Gastrocnemius medialis (tissue), 4 donors: Measurements from ENCODE around the gene SVOP. TPM values are rescaled to one million over a fixed set of nuclear protein-coding genes. Genes with fewer than 3 reads are reported as not detected.
A peak's percentile ranks its signal among the peaks of the same experiment; 100 is the strongest.

ENCODE experiments used
- ATAC-seq, 2 donors: fragments of 150-250 bp; one replicate each; pipeline ENCODE4 v1.9.1; 2016
- DNase-seq, 2 donors: peaks; one replicate each; pipeline ENCODE4 v3.0.0-alpha.2; 2019
- H3K27ac ChIP-seq, 4 donors: fragments of 200-600 bp; sonication (generic); 1 replicate in 1 of 4; 2 replicates in 3 of 4; pipeline ENCODE4 v1.5.1; 2016 to 2018; ENCODE audit warnings: mild to moderate bottlenecking in 2 of 4, moderate library complexity in 1 of 4
- H3K27me3 ChIP-seq, 3 donors: fragments of 200-600 bp; sonication (generic) in 2 of 3; 1 replicate in 1 of 3; 2 replicates in 2 of 3; pipeline versions ENCODE4 v1.5.1 to v1.6.0; 2016 to 2019; ENCODE audit warnings: mild to moderate bottlenecking in 1 of 3, moderate library complexity in 1 of 3
- H3K36me3 ChIP-seq, 2 donors: fragments of 200-600 bp; sonication (generic) in 1 of 2; one replicate each; pipeline ENCODE4 v1.5.1; 2017 to 2018
- H3K4me1 ChIP-seq, 2 donors: fragments of 200-600 bp; sonication (generic) in 1 of 2; one replicate each; pipeline ENCODE4 v1.5.1; 2016 to 2017; ENCODE audit warnings: mild to moderate bottlenecking in 2 of 2
- H3K4me3 ChIP-seq, 4 donors: fragments of 200-600 bp; sonication (generic) in 3 of 4; 1 replicate in 1 of 4; 2 replicates in 3 of 4; pipeline ENCODE4 v1.5.1; 2016 to 2019; ENCODE audit warnings: mild to moderate bottlenecking in 2 of 4
- H3K9me3 ChIP-seq, 3 donors: fragments of 200-600 bp; sonication (generic) in 2 of 3; 1 replicate in 1 of 3; 2 replicates in 2 of 3; pipeline ENCODE4 v1.5.1; 2016 to 2019
- CTCF ChIP-seq, 5 experiments: fragments of 450-650 bp in 3 of 5; fragments of 200-600 bp in 2 of 5; sonication (generic) in 2 of 5; IDR thresholded peaks in 4 of 5; conservative IDR thresholded peaks in 1 of 5; 1 replicate in 4 of 5; 2 replicates in 1 of 5; pipeline ENCODE4 v1.5.1; 2016 to 2019; ENCODE audit warnings: antibody characterized with exemption in 5 of 5, mild to moderate bottlenecking in 3 of 5, moderate library complexity in 3 of 5
- POLR2A ChIP-seq, 2 donors: fragments of 450-650 bp; IDR thresholded peaks; one replicate each; pipeline ENCODE4 v1.6.1; 2017; ENCODE audit warnings: antibody characterized with exemption in 2 of 2, mild to moderate bottlenecking in 2 of 2, moderate library complexity in 2 of 2
- in situ Hi-C, 4 donors: fragments of 200-750 bp; cut with MboI; loops; one replicate each; pipeline versions ENCODE4 v1.15.0 to v1.8.0; 2017; ENCODE audit warnings: low sequenced_read_pairs in 4 of 4
- intact Hi-C: fragments of 100-400 bp; cut with DNase I; formaldehyde crosslinking; loops from one replicate; pipeline ENCODE4 v1.15.1; 2023; ENCODE audit warnings: low total_unique reads
- total RNA-seq, 4 donors: library from RNA; depleted of rRNA; stranded (reverse); fragments of >200 nt; gene quantifications; one replicate each; pipeline versions ENCODE4 v1.1.0 to v1.2.3, GENCODE V29; 2016

The SVOP gene
- total RNA-seq, 4 donors from 2014 or later: 0.03 TPM; not detected in 3

DNA sequence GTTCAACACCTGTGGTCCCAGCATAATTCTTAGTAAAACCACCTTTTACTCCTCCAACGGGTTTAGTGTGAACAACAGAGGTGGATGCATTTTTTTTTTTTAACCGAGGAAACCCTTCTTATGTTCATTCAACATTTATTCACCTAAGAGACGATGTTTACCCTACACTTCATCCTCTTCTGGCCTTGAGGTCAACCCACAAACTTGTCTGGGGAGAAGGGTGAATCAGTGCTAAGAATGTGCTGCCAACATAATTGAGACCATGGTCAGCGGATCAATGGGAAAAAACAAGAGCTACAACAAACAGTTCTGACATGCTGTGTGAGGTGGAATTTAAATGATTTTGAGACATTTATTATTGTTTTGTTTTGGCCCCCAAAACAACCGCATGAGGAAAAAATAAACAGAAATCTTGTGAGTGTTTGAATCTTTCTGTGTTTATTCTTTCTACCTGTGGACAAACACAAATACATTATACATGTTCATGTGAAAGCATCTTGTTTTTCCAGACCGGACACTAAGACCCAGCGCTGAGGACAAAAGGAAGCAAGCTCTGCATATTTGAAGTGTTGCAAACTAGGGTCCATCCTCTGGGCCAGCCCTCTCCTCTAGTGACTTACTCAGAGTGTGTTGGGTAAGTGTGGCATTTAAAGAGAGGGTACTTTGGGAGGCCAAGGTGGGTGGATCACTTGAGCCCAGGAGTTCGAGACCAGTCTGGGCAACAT is 26.4 kb upstream of the SVOP start:
- intact Hi-C loops: no loop called here
- Histone ChIP-seq H3K4me1 (peaks cover 0 to 5% of the 10 kb centered on the region in 2 donors), H3K27ac (no peak overlapping the region), H3K27me3 (no peaks in the 10 kb centered on the region), H3K36me3 (no peaks in the 10 kb centered on the region), H3K9me3 (no peaks in the 10 kb centered on the region), H3K4me3 (no peak overlapping the region)
- no peak for DNase-seq
- ATAC-seq: no peak
- in situ Hi-C loops: no loop called here
- no peak for TF ChIP-seq CTCF (IDR thresholded peaks at IDR 0.05 in 4 of 5, conservative IDR thresholded peaks at IDR 0.05 in 1 of 5)
- no peak for TF ChIP-seq POLR2A (IDR thresholded peaks at IDR 0.05)

- DNase-seq: no peak
- in situ Hi-C loops (no loop called here), intact Hi-C loops (no loop called here)
- Histone ChIP-seq H3K27ac (no peak overlapping the region), H3K36me3 (no peaks in the 10 kb centered on the region), H3K9me3 (no peaks in the 10 kb centered on the region), H3K4me1 (no peaks in the 10 kb centered on the region), H3K27me3 (no peaks in the 10 kb centered on the region), H3K4me3 (no peak overlapping the region)
- no peak for ATAC-seq
- TF ChIP-seq POLR2A (IDR thresholded peaks at IDR 0.05) (no peak), CTCF (IDR thresholded peaks at IDR 0.05 in 4 of 5, conservative IDR thresholded peaks at IDR 0.05 in 1 of 5) (no peak)
Measured at GRCh38 chr12:109044241-109044640, 23.4 kb upstream of the SVOP start.

DNA sequence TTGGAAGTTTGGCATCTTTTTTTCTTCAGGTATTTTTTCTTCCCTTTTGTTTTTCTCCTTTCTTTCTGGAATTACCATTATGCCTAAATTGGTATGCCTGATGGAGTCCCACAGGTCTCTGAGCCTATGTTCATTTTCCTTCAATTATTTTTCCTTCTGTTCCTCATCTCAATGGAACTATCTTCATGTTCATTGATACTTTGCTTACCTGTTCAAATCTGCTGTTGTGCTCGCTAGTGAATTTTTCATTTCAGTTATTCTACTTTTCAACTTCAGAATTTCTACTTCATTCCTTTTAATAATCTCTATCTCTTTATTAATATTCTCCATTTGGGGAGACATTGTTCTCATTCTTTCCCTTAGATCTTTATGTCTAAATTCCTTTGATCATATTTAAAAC is 16.1 kb upstream of the SVOP start:
- ATAC-seq (no peak), DNase-seq (no peak)
- Histone ChIP-seq H3K4me3 (no peak overlapping the region), H3K27ac (no peak overlapping the region), H3K4me1 (peaks cover 9 to 15% of the 10 kb centered on the region in 2 donors), H3K36me3 (no peaks in the 10 kb centered on the region), H3K27me3 (no peaks in the 10 kb centered on the region), H3K9me3 (no peaks in the 10 kb centered on the region)
- TF ChIP-seq CTCF (IDR thresholded peaks at IDR 0.05 in 4 of 5, conservative IDR thresholded peaks at IDR 0.05 in 1 of 5) (no peak), POLR2A (IDR thresholded peaks at IDR 0.05) (no peak)
- in situ Hi-C loops (no loop called here), intact Hi-C loops (no loop called here)

DNA sequence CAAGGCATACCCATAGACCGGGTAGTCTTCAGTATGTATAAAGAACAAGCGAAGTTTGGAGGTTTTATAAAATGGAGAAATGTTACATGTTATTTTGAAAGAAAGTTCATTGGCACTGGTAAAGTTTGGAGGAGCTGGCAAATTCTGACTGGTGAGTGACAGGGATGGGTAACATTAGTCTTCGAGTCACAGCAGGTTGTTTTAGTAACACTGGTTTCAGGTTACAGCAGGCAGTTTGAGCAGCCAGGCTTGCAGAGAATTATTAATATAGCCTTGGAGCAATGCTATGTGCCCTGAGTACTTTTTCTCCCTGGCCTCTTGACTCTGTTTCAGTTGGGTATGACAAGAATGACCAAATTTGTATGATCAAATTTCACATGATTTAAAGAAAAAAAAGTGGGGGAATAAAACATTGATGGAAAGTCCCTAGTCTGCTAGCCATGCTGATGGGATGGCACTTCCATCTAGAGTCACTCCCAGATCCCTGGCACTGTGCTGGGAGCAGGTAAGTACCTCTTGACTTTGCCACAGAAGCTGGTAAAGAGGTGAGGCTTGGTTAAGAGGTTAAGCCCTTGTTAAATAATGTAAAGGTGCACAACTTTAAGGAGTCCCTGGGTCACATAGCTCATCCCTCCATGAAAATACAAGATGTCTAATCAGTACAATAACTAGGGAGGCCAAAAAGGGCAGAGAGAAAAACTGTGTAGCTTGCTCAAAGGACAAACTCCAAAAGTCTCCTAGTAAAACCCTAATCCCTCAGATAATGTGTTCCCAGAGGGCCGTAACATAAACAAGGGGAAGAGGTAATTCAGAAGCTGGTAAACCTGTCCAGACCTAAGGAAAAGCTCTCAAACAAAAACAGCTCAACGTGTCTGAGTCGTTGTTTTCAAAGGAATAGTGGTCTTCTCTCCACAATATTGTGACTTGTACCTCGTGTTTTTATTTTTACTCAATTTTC is 12.7 kb upstream of the SVOP start:
- TF ChIP-seq POLR2A (IDR thresholded peaks at IDR 0.05) (no peak), CTCF (IDR thresholded peaks at IDR 0.05 in 4 of 5, conservative IDR thresholded peaks at IDR 0.05 in 1 of 5) (no peak)
- Histone ChIP-seq H3K27ac (peak overlapping the region in 2 of 4 donors; percentile 44 to 59), H3K36me3 (no peaks in the 10 kb centered on the region), H3K4me1 (peaks cover 9 to 15% of the 10 kb centered on the region in 2 donors), H3K27me3 (no peaks in the 10 kb centered on the region), H3K9me3 (no peaks in the 10 kb centered on the region), H3K4me3 (no peak overlapping the region)
- intact Hi-C loops: no loop called here
- DNase-seq (peak; percentile 28 to 30), ATAC-seq (peak; percentile 99 to 100)
- in situ Hi-C loops: no loop called here
